Ishikawa (cell line): ENCODE data around the gene SRGAP1.

Experiments
- CEBPB ChIP-seq: IDR thresholded peaks from 2 replicates; pipeline ENCODE4 v1.6.1; 2012
- EGR1 ChIP-seq: IDR thresholded peaks from 2 replicates; pipeline ENCODE4 v1.6.1; 2012
- EP300 ChIP-seq: IDR thresholded peaks from 2 replicates; pipeline ENCODE4 v1.6.1; 2012; ENCODE audit warnings: borderline replicate concordance
- FOXM1 ChIP-seq: IDR thresholded peaks from 2 replicates; pipeline ENCODE4 v1.6.1; 2012; ENCODE audit warnings: low read depth, borderline replicate concordance
- MAX ChIP-seq: IDR thresholded peaks from 2 replicates; pipeline ENCODE4 v1.6.1; 2012
- NFIC ChIP-seq: IDR thresholded peaks from 2 replicates; pipeline ENCODE4 v1.6.1; 2012
- RAD21 ChIP-seq: IDR thresholded peaks from 2 replicates; pipeline ENCODE4 v1.6.1; 2012; ENCODE audit warnings: low read depth
- REST ChIP-seq: IDR thresholded peaks from 2 replicates; pipeline ENCODE4 v1.6.1; 2012; ENCODE audit warnings: low read depth, mild to moderate bottlenecking
- TAF1 ChIP-seq: IDR thresholded peaks from 2 replicates; pipeline ENCODE4 v1.6.1; 2012; ENCODE audit warnings: low read depth, mild to moderate bottlenecking
- TCF12 ChIP-seq: IDR thresholded peaks from 2 replicates; pipeline ENCODE4 v1.6.1; 2012; ENCODE audit warnings: low read depth
- YY1 ChIP-seq: IDR thresholded peaks from 2 replicates; pipeline ENCODE4 v1.6.1; 2012; ENCODE audit warnings: low read depth
- ZBTB7A ChIP-seq: IDR thresholded peaks from 2 replicates; pipeline ENCODE4 v1.6.1; 2012; ENCODE audit warnings: low read depth

GRCh38 chr12:63995512-63995911 lies 151.0 kb downstream of the SRGAP1 start:
- TF ChIP-seq YY1 (no peak), EGR1 (no peak), RAD21 (no peak), CEBPB (no peak), TAF1 (no peak), MAX (no peak), REST (no peak), NFIC (0 out of 2 replicates have a peak, but pooled peaks have one; percentile 37), EP300 (no peak), TCF12 (no peak), FOXM1 (no peak), ZBTB7A (no peak)
